Measurements from ENCODE around the gene NOTUM.

The NOTUM gene

GRCh38 chr17:81913394-81914102 lies 47.4 kb downstream of the NOTUM start:
- no peak for DNase-seq
- intact Hi-C loops (cut with DNase I), result no loop called here

GRCh38 chr17:81912441-81913309 lies 48.3 kb downstream of the NOTUM start:
- DNase-seq, result no peak

GRCh38 chr17:81911969-81912368 lies 49.0 kb downstream of the NOTUM start:
- intact Hi-C loops (cut with DNase I), result no loop called here
- no peak for DNase-seq

More at GRCh38 chr17:81912441-81913309, 48.3 kb downstream of the NOTUM start:
- intact Hi-C loops (cut with DNase I), result no loop called here

DNA sequence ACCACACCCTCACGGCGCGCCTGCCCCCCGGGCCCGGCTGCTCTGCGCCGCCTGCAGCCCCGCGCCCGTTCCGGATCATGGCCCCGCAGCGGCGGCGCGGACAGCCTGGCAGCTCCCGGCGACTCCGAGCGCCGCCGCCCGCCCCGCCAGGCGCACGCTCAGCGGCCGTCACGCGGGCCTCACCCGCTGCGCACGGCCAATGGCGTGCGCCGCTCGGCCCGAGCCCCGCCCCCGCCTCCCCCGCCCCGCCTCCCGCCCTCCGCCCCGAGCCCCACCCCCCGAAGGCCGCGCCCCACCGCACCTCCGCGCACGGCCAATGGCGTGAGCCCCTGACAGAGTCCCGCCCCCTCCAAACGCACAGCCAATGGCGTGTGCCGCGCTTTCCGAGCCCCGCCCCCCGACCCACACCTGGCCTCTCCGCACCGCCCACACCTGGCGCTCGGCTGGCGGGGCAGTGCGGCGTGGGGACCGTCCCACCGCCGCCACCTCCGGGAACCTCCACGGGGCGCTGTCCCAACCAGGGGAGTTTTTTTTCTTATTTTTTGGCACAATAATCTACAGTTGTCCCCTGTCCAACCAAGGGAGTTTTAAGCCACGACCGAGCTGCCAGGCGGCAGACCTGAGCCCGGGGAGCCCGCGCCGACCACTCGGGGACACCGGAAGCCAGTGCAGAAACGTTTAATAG lies 49.6 kb downstream of the NOTUM start, which contains the start of gene PCYT2:
PCYT2 (minus strand) TSS at position 123 of the 685 bp plus-strand sequence; CDS start at position 79, 44 bp downstream.
- intact Hi-C loops (cut with DNase I), result no loop called here
- DNase-seq, result peak; percentile 81 to 99 (median 94)

DNA sequence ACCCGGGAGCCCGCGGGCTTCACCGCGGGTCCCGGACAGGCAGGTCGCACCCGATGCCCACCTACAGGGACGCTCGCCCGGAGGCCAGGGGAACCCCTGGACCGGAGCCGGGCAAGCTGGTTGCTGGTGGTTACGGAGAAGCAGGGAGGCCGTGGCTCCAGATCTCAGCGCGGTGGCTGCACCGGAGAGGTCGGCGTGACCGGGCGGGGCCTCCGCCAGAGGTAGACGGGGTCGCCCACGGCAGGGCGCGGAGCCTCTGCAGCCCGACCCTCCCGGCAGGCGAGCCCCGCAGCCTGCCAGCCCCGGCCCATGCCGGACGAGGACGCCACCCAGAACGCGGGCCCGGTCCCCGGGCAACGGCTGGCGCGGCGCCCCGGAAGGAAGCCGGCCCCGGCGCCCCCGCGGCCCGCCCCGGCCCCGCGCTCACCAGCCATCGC lies 50.1 kb downstream of the NOTUM start:
- intact Hi-C loops (cut with DNase I), result no loop called here
- peak in 1 of 10 donors; percentile 93 for DNase-seq

DNA sequence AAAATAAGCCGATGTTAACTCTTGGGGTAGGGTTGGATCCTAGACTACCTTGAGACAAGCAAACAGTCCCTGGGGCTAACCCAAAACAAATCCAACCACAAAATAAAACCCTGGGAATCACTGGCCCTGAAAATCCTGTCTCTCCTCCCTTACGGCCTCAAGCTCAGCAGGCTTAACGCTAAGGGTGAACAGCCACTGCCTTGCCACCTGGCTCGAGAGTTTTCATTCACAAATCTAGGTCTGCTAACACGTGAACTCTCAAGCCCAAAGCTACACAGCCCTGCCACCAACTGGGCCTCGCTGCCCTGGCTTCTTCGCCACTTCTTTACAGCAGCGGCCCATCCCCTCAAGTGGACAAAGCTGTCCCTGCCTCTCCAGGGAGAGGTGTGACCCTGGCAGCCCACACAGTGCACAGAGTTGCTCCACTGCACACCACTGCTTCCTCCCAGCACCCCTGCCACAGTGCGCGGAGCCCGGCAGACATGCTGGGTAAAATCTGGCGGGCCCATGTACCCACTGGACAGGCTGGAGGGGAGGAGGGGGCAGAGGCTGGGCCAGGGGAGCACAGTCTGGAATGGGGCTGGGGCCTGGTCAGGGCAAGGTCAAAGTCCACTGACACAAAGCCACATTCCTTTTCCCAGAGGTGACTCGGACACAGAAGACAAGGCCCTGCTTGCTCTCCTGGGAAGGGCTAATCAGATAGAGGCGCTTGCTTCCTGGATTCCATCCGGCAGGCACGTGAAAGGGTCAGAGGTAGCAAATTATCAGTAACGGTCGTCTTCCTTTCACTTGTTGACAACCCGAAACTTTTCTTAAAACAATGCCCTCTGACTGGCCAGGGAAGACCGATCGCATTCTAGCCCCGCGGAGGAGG lies 50.8 kb downstream of the NOTUM start:
- DNase-seq, result no peak
- intact Hi-C loops (cut with DNase I), result no loop called here

DNA sequence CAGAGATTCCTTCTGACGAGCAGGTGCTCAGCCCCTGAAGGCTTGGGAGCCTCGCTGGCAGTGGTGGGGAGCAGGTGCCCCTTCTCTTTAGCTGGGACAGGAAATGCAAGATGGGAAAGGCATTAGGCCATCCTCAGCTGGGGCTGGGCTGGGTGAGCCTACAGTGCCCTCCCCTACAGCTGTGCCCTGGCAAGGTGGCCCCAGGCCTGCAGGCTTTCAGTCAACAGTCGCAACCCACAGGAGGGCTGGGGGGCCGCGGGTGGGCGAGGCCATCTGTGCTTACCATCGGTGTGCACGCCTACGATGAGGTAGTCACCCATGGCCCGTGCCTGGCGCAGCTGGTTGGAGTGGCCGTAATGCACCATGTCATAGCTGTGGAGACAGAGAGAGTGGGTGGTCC lies 51.8 kb downstream of the NOTUM start:
- intact Hi-C loops (cut with DNase I), result no loop called here
- no peak for DNase-seq

DNA sequence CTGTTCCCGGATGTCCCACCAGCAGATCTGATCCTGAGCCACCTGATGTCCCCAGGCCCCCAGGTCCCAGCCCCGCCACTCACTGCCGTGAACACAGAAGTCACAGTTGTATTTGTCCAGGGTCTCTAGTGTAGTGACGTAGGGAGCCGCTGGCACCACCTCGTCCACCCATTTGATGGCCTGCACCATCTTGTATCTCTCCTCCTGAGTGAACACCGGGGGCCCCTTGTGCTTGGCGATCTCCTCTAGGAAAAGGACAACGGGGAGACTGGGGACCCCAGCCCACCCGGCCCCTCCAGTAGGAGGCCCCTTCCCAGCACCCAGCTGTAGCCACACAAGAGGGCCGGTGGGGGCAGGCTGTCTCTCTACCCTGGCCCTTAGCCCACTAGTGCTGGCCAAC lies 52.2 kb downstream of the NOTUM start:
- intact Hi-C loops (cut with DNase I), result no loop called here
- no peak for DNase-seq

DNA sequence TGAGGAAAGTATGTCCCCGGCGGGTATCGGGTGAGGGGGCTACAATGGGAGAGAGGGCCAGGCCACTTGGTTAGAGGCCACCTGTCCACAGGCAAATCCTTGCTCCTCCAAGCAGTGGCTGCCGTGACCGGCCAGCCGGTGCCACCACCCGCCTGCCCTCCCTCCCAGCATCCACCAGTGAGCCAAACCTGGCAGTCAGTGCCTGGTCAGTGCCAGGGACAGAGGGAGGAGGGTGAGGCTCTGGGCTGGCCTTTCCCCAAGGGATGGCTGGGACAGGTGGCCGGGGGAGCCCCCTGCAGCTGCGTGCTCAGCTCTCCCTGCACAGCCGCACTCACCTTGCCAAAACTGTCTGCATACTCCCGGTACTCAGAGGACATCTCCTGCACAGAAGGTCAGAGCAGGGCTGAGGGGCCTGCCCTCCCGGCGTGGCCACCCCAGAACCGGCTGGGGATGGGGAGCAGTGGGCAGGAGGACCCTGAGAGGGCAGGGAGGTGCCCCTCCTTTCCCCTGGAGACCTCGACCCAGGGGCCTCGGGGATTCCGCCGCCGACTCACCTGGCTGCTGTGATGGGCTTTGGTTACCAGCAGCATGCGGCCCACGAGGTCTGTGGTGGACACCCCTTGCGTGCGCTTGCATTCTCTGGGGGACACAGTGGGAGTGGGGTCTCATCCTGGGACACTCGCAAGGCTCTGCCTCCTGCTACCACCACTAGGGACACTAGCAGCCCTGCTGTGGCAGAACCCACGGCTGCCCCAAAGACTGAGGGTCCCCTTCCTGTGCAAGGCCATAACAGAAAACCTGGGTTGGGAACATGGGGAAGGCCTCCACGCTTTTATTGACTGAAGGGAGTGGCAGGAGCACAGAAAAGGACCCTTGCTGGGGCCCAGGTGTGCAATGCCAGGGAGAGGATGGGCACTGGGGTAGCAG lies 53.5 kb downstream of the NOTUM start:
- peak in 1 of 10 donors; percentile 79 for DNase-seq
- intact Hi-C loops (cut with DNase I), result no loop called here

- intact Hi-C loops (cut with DNase I), result no loop called here
- DNase-seq, result peak in 2 of 10 donors; percentile 47 to 79
Observed at GRCh38 chr17:81906476-81907218, 54.3 kb downstream of the NOTUM start.

DNA sequence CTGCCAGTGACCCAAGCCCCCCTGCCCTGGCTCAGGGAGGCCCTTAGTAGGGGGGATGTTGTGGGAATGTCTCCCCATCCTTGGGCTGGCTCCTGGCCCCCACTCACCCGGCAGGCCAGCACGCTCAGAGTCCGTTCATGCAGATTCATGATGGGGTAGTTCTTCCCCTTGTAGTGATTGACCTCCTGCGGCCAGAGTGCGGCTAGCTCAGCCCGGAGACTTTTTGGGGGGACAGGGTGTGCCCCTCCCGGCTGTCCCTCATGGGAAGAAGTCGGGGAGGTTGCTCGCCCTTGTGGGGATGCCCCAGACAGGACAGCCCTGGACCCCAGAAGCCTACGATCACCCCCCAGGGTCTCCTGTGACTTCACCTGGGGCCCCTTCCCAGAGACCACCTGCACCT lies 55.0 kb downstream of the NOTUM start:
- intact Hi-C loops (cut with DNase I), result no loop called here
- DNase-seq, result no peak

DNA sequence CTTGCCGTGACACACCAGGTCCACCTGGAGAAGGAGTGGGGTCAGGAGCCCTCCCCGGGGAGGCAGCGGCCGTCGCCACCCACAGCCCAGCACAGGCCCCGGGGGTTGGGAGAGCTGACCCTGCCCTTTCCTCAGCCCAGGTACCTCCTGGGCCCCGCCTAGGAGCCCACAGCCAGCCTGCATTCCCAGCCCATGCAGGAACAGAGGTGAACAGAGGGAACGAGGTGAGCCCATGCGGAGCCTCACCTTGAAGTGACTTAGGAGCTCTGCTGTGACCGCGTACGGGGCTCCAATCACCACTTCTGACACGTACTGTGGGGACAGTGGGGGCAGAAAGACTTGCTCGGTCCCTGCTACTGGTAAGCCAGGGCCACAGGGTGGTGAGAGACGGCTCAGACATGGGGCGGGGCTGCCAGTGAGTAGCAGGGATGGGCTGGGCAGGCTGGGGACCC lies 55.5 kb downstream of the NOTUM start:
- DNase-seq, result peak in 2 of 10 donors; percentile 59 to 72

GRCh38 chr17:81904600-81905423 lies 56.2 kb downstream of the NOTUM start:
- intact Hi-C loops (cut with DNase I), result no loop called here
- peak in 1 of 10 donors; percentile 83 for DNase-seq

More for the DNA sequence above, 55.5 kb downstream of the NOTUM start:
- intact Hi-C loops (cut with DNase I), result no loop called here

DNA sequence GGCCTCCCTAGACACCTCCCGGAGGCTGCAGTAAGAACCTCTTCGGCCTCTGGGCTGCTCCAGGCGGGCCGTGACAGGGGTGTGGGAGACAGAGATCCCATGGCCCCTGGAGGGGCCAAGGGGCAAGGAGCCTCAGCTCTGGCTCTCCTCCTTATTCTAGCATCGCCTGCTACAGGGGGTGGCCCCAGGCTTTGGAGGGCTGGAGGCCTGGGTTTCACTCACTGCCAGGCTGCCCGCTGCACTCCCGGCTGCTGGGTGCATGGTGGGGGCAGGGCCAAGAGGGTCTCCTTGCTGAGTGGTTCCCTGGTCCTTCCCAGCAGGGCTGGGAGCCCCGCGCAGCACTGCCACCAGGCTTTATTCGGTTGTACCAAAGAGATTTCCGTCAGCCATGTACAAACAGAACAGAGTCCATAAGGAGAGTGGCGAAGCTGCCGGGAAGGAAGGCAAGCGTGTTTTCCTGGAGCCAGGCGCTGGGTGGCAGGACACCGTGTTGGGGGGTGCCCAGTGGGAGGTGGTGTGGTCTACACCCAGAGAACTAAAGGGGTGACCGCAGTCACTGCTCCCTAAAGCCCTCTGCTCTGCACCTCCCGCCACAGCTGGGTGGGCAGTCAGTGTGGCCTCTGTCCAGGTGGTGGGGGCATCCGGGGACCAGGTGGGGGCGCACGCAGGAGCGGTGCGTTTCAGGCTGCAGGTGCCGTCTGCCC lies 56.9 kb downstream of the NOTUM start:
- intact Hi-C loops (cut with DNase I), result no loop called here

GRCh38 chr17:81903415-81903831 lies 57.6 kb downstream of the NOTUM start:
- peak in 2 of 10 donors; percentile 51 to 62 for DNase-seq
- intact Hi-C loops (cut with DNase I), result no loop called here

More for the DNA sequence above, 56.9 kb downstream of the NOTUM start:
- DNase-seq, result peak in 2 of 10 donors; percentile 49 to 81

- peak in 2 of 10 donors; percentile 72 to 78 for DNase-seq
- intact Hi-C loops (cut with DNase I), result no loop called here
Observed at GRCh38 chr17:81902653-81903414, 58.2 kb downstream of the NOTUM start.

All from posterior cingulate gyrus (tissue), 11 donors.